Raji (cell line): ENCODE data around the gene CCKAR.

Experiments used
- POLR2A ChIP-seq: IDR thresholded peaks from 2 replicates; pipeline ENCODE4 v1.6.1; 2011; ENCODE audit warnings: low read depth, low read length, control low read depth; ENCODE audit not compliant: insufficient read depth

CCKAR gene

GRCh38 chr4:26503844-26504243 is 13.6 kb upstream of the CCKAR start:
- TF ChIP-seq POLR2A = no peak

GRCh38 chr4:26503427-26503826 is 13.1 kb upstream of the CCKAR start:
- TF ChIP-seq POLR2A = no peak

- TF ChIP-seq POLR2A = no peak
Measured at GRCh38 chr4:26496207-26496783, 6.0 kb upstream of the CCKAR start.

GRCh38 chr4:26493461-26493860 is 3.2 kb upstream of the CCKAR start:
- TF ChIP-seq POLR2A = no peak

GRCh38 chr4:26491449-26492170 is 1.3 kb upstream of the CCKAR start:
- no peak for TF ChIP-seq POLR2A

- TF ChIP-seq POLR2A = no peak
Measured at GRCh38 chr4:26490960-26491284, 638 bp upstream of the CCKAR start.

- TF ChIP-seq POLR2A = no peak
Measured at GRCh38 chr4:26489101-26489985, 941 bp downstream of the CCKAR start.

- TF ChIP-seq POLR2A = no peak
Measured at GRCh38 chr4:26485684-26486083, 4.6 kb downstream of the CCKAR start.

GRCh38 chr4:26484516-26484915 is 5.8 kb downstream of the CCKAR start:
- TF ChIP-seq POLR2A = no peak

- TF ChIP-seq POLR2A = no peak
Measured at GRCh38 chr4:26484032-26484515, 6.2 kb downstream of the CCKAR start.

- no peak for TF ChIP-seq POLR2A
Measured at GRCh38 chr4:26482508-26483462, 7.5 kb downstream of the CCKAR start.

GRCh38 chr4:26478330-26478729 is 12.0 kb downstream of the CCKAR start:
- no peak for TF ChIP-seq POLR2A

- TF ChIP-seq POLR2A = no peak
Measured at GRCh38 chr4:26476545-26476944, 13.7 kb downstream of the CCKAR start.

GRCh38 chr4:26475716-26476115 is 14.6 kb downstream of the CCKAR start:
- no peak for TF ChIP-seq POLR2A

GRCh38 chr4:26474551-26474950 is 15.7 kb downstream of the CCKAR start:
- TF ChIP-seq POLR2A = no peak

- no peak for TF ChIP-seq POLR2A
Measured at GRCh38 chr4:26473893-26474292, 16.4 kb downstream of the CCKAR start.
